Transverse colon (tissue), 4 donors: ENCODE results near the gene VSIG8. TPM values are rescaled to one million over a fixed set of nuclear protein-coding genes. Genes with fewer than 3 reads are reported as not detected.
A peak's percentile ranks its signal among the peaks of the same experiment; 100 is the strongest.

Source experiments
- DNase-seq: peaks from one replicate; pipeline ENCODE4 v3.0.0-alpha.2; 2019
- H3K27ac ChIP-seq, 4 donors: fragments of 200-600 bp; sonication (generic); 2 replicates each; pipeline ENCODE4 v1.5.1; 2016 to 2018; ENCODE audit warnings: inconsistent platforms in 4 of 4
- H3K27me3 ChIP-seq: fragments of 200-600 bp; sonication (generic); 2 replicates; pipeline ENCODE4 v1.5.1; 2017; ENCODE audit warnings: inconsistent platforms
- H3K36me3 ChIP-seq, 4 donors: fragments of 200-600 bp; sonication (generic); 2 replicates each; pipeline ENCODE4 v1.5.1; 2017 to 2019; ENCODE audit warnings: inconsistent platforms in 4 of 4
- H3K4me1 ChIP-seq, 4 donors: fragments of 200-600 bp; sonication (generic); 2 replicates each; pipeline ENCODE4 v1.5.1; 2017 to 2020; ENCODE audit warnings: inconsistent platforms in 4 of 4
- H3K4me3 ChIP-seq, 4 donors: fragments of 200-600 bp; sonication (generic); 1 replicate in 1 of 4; 2 replicates in 3 of 4; pipeline versions ENCODE4 v1.5.1 to v1.6.1; 2017 to 2019; ENCODE audit warnings: inconsistent platforms in 4 of 4
- H3K9me3 ChIP-seq, 2 donors: fragments of 200-600 bp; sonication (generic); 2 replicates each; pipeline ENCODE4 v1.5.1; 2017 to 2019; ENCODE audit warnings: inconsistent platforms in 2 of 2
- EP300 ChIP-seq: sonication (generic); formaldehyde crosslinking; IDR thresholded peaks from one replicate; pipeline ENCODE4 v1.6.1; 2017; ENCODE audit warnings: antibody characterized with exemption, low read depth
- POLR2A ChIP-seq: fragments of 450-650 bp; IDR thresholded peaks from one replicate; pipeline ENCODE4 v1.6.1; 2016; ENCODE audit warnings: antibody characterized with exemption, mild to moderate bottlenecking, moderate library complexity
- POLR2AphosphoS5 ChIP-seq, 3 donors: sonication (generic); formaldehyde crosslinking; IDR thresholded peaks; one replicate each; pipeline ENCODE4 v1.6.1; 2016; ENCODE audit warnings: antibody characterized with exemption in 3 of 3
- WGBS, 2 donors: methylation state at CpG; one replicate each; pipeline ENCODE4 v1.1.5; 2018; ENCODE audit warnings: low coverage in 1 of 2; 5-methylcytosine and 5-hydroxymethylcytosine counted together
- in situ Hi-C, 4 donors: fragments of 200-750 bp; cut with MboI; loops; one replicate each; pipeline versions ENCODE4 v1.15.0 to v1.15.1; 2017; ENCODE audit warnings: low sequenced_read_pairs in 3 of 4, low pct_ligation_motif_present in 1 of 4, low pct_unique_long_range_greater_than_20kb in 1 of 4
- intact Hi-C: fragments of 100-400 bp; cut with DNase I; formaldehyde crosslinking; loops from one replicate; pipeline ENCODE4 v1.15.1; 2023; ENCODE audit warnings: low total_unique reads
- total RNA-seq, 4 donors: library from RNA; depleted of rRNA; stranded (reverse); fragments of >200 nt; gene quantifications; one replicate each; pipeline ENCODE4 v1.1.0, GENCODE V29; 2016
- TF ChIP-seq, protein P1 (sequence below), 5 experiments: fragments of 200-600 bp in 3 of 5; fragments of 450-650 bp in 2 of 5; sonication (generic) in 3 of 5; IDR thresholded peaks; 1 replicate in 2 of 5; 2 replicates in 3 of 5; pipeline ENCODE4 v1.5.1; 2016 to 2017; ENCODE audit warnings: antibody characterized with exemption in 5 of 5, inconsistent platforms in 3 of 5, mild to moderate bottlenecking in 2 of 5, moderate library complexity in 1 of 5

The VSIG8 gene
- total RNA-seq, 4 donors from 2014 or later, result not detected

DNA sequence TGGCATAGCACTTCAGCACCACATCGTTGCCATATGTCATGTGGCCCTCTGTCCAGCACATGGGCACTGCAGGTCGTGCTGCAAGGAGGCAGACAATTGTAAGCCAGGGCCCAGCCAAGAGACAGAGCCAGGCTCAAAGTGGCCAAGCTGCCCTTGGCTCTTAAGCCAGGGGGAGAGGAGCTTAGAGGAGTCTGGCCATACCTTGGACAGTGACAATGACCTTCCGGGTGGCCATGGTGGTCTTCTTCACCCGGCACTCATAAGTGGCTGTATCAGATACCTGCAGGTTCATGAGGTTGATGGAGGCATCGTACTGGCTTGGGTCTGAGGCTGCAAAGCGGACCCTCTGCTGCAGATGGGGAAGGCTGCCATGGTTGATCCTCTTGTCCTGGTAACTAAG lies 4.6 kb downstream of the VSIG8 start:
- Histone ChIP-seq H3K36me3 (no peaks in the 10 kb centered on the region), H3K4me1 (peaks cover 3 to 20% (median 16%) of the 10 kb centered on the region in 4 donors), H3K27ac (no peak overlapping the region), H3K9me3 (no peaks in the 10 kb centered on the region), H3K27me3 (no peaks in the 10 kb centered on the region), H3K4me3 (no peak overlapping the region)
- TF ChIP-seq, protein P1, sequence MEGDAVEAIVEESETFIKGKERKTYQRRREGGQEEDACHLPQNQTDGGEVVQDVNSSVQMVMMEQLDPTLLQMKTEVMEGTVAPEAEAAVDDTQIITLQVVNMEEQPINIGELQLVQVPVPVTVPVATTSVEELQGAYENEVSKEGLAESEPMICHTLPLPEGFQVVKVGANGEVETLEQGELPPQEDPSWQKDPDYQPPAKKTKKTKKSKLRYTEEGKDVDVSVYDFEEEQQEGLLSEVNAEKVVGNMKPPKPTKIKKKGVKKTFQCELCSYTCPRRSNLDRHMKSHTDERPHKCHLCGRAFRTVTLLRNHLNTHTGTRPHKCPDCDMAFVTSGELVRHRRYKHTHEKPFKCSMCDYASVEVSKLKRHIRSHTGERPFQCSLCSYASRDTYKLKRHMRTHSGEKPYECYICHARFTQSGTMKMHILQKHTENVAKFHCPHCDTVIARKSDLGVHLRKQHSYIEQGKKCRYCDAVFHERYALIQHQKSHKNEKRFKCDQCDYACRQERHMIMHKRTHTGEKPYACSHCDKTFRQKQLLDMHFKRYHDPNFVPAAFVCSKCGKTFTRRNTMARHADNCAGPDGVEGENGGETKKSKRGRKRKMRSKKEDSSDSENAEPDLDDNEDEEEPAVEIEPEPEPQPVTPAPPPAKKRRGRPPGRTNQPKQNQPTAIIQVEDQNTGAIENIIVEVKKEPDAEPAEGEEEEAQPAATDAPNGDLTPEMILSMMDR (IDR thresholded peaks at IDR 0.05), result no peak
- TF ChIP-seq POLR2A (no peak), POLR2AphosphoS5 (IDR thresholded peaks at IDR 0.05) (no peak), EP300 (no peak)
- WGBS, 2 donors, result 93 to 100% methylated on average over 1 to 6 of the region's 6 CpGs
- no peak for DNase-seq
- in situ Hi-C loops (no loop called here), intact Hi-C loops (no loop called here)

DNA sequence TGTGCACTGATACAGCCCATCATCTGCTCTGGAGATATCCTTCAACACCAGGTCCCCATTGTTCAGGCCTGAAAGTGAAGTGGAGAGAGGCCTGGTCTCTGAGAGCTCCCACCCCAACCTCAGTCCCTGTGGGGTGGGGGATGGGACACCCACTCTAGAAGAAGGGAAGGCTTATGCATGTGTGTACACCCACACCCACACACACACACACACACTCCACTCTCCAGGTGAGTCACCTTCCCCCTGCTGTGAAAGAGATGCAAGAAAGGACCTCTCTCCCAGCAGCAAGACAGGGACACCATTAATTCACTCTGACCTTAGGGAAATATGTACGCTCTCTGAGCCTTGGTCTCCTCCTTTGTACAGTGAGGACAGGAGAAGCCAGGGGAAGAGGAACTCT lies 5.9 kb downstream of the VSIG8 start:
- Histone ChIP-seq H3K9me3 (no peaks in the 10 kb centered on the region), H3K36me3 (no peaks in the 10 kb centered on the region), H3K27me3 (no peaks in the 10 kb centered on the region), H3K27ac (no peak overlapping the region), H3K4me3 (no peak overlapping the region), H3K4me1 (peaks cover 3 to 20% (median 16%) of the 10 kb centered on the region in 4 donors)
- WGBS, 2 donors, result 91% methylated on average over 1 of the region's 1 CpG; no CpG with 5 or more reads in 1 of the 2 donors
- DNase-seq, result no peak
- in situ Hi-C loops (no loop called here), intact Hi-C loops (no loop called here)
- TF ChIP-seq, protein P1 (IDR thresholded peaks at IDR 0.05), result no peak
- no peak for TF ChIP-seq POLR2AphosphoS5 (IDR thresholded peaks at IDR 0.05)
- no peak for TF ChIP-seq EP300
- TF ChIP-seq POLR2A, result no peak

DNA sequence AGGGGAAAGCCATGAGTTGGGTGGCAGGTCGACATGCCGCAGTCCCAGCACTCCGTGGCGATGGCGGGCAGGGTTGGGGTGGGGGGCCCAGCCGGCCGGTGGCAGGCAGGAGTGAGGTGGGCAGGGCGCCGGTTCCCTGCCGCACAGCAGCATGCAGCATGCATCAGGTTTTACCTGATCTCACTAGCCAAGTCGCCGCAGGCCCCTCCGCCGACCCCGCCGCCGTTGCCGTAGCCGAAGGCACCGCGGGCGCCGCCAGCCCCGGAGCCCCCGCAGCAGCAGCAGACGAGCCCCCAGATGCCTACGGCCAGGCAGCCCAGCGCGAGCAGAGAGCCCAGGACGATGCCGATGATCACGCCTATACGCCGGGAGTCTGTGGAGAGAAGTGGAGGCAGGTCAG lies 6.7 kb downstream of the VSIG8 start:
- intact Hi-C loops (no loop called here), in situ Hi-C loops (no loop called here)
- 95% methylated on average over 34 of the region's 34 CpGs; no CpG with 5 or more reads in 1 of the 2 donors for WGBS, 2 donors
- H3K9me3 ChIP-seq, result no peaks in the 10 kb centered on the region
- no peak for DNase-seq
- H3K27ac ChIP-seq, result peak overlapping the region in 3 of 4 donors; percentile 96 to 98 (median 98)
- peaks cover 3 to 20% (median 16%) of the 10 kb centered on the region in 4 donors for H3K4me1 ChIP-seq
- H3K36me3 ChIP-seq, result no peaks in the 10 kb centered on the region
- no peak for TF ChIP-seq POLR2AphosphoS5 (IDR thresholded peaks at IDR 0.05)
- TF ChIP-seq, protein P1 (IDR thresholded peaks at IDR 0.05), result no peak
- TF ChIP-seq EP300, result no peak
- no peak for TF ChIP-seq POLR2A
- H3K4me3 ChIP-seq, result no peak overlapping the region
- no peaks in the 10 kb centered on the region for H3K27me3 ChIP-seq

DNA sequence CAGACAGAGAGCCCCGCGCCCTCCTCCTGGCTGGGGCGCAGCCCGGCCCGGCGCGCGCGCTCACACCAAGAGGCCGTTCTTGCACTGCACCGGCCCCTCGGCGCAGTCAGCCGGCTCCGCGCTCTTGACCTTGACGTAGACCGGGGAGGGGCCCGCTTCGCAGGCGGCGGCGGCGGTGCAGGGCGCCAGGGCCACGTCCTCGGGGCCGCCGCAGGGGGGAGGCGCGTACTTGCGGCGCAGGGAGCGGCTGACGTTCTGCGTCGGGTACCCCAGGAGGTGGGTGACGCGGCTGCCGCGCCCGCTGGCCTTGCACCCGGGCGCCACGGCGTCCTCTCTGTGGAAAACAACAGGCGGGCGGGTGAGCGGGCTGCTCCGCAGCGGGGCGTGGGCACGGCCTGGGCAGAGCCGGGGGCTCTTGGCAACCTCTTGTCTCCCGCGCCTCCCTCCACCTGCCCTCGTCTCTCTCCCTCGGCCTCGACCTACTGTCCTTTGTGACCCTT lies 7.7 kb downstream of the VSIG8 start:
- DNase-seq, result peak; percentile 90
- H3K27me3 ChIP-seq, result no peaks in the 10 kb centered on the region
- H3K9me3 ChIP-seq, result no peaks in the 10 kb centered on the region
- no peaks in the 10 kb centered on the region for H3K36me3 ChIP-seq
- H3K4me1 ChIP-seq, result peaks cover 3 to 20% (median 18%) of the 10 kb centered on the region in 4 donors
- peak overlapping the region; percentile 94 to 98 (median 97) for H3K27ac ChIP-seq
- TF ChIP-seq EP300 (no peak), POLR2A (peak; percentile 93), POLR2AphosphoS5 (IDR thresholded peaks at IDR 0.05) (peak; percentile 85 to 94 (median 92))
- TF ChIP-seq, protein P1 (IDR thresholded peaks at IDR 0.05), result peak in 4 of 5 experiments; percentile 3 to 54 (median 17)
- peak overlapping the region; percentile 40 to 72 (median 63) for H3K4me3 ChIP-seq
- intact Hi-C loops, result no loop called here
- in situ Hi-C loops, result no loop called here
- 1% methylated on average over 25 of the region's 59 CpGs; no CpG with 5 or more reads in 1 of the 2 donors for WGBS, 2 donors
